WTC11 (cell line): Measurements from ENCODE around the gene CTNNBIP1.

Experiments used
- ATF3 ChIP-seq: sonication (generic); formaldehyde crosslinking; conservative IDR thresholded peaks from 2 replicates; pipeline ENCODE4 v1.8.1; 2022; ENCODE audit warnings: mild to moderate bottlenecking, missing genetic modification reagents
- CREB1 ChIP-seq: sonication (generic); formaldehyde crosslinking; IDR thresholded peaks from 2 replicates; pipeline ENCODE4 v1.8.0; 2023; ENCODE audit warnings: mild to moderate bottlenecking, missing genetic modification reagents
- CTCF ChIP-seq: fragments of 200-600 bp; IDR thresholded peaks from 2 replicates; pipeline ENCODE4 v1.8.0; 2022; ENCODE audit warnings: antibody characterized with exemption
- IRF2 ChIP-seq: sonication (generic); formaldehyde crosslinking; IDR thresholded peaks from 2 replicates; pipeline ENCODE4 v1.8.0; 2022; ENCODE audit warnings: low read depth, missing genetic modification reagents, borderline replicate concordance
- MAX ChIP-seq: sonication (generic); formaldehyde crosslinking; IDR thresholded peaks from 2 replicates; pipeline ENCODE4 v1.8.0; 2022; ENCODE audit warnings: mild to moderate bottlenecking, missing genetic modification reagents
- PREB ChIP-seq: sonication (generic); formaldehyde crosslinking; IDR thresholded peaks from 2 replicates; pipeline ENCODE4 v1.8.1; 2022; ENCODE audit warnings: mild to moderate bottlenecking, missing genetic modification reagents, moderate library complexity, borderline replicate concordance
- SP1 ChIP-seq: sonication (generic); formaldehyde crosslinking; conservative IDR thresholded peaks from 2 replicates; pipeline ENCODE4 v1.8.1; 2022; ENCODE audit warnings: missing genetic modification reagents
- USF2 ChIP-seq: sonication (generic); formaldehyde crosslinking; IDR thresholded peaks from 2 replicates; pipeline ENCODE4 v1.8.1; 2023; ENCODE audit warnings: mild to moderate bottlenecking, missing genetic modification reagents, moderate library complexity

GRCh38 chr1:9844106-9844505, 66.0 kb downstream of the CTNNBIP1 start:
- TF ChIP-seq ATF3 (CRISPR knock-in tag) (no peak), CTCF (no peak), USF2 (no peak), CREB1 (CRISPR knock-in tag) (no peak), SP1 (CRISPR knock-in tag) (no peak), MAX (no peak), PREB (CRISPR knock-in tag) (no peak), IRF2 (CRISPR knock-in tag) (no peak)
